ENCODE measurements around the gene DSC3. TPM values are rescaled to one million over a fixed set of nuclear protein-coding genes. Genes with fewer than 3 reads are reported as not detected.

The DSC3 gene
- total RNA-seq, 5 donors from 2014 or later (not counting 1 experiment from before 2014, with no cell fraction given), result 0.18 TPM; not detected in 4

DNA sequence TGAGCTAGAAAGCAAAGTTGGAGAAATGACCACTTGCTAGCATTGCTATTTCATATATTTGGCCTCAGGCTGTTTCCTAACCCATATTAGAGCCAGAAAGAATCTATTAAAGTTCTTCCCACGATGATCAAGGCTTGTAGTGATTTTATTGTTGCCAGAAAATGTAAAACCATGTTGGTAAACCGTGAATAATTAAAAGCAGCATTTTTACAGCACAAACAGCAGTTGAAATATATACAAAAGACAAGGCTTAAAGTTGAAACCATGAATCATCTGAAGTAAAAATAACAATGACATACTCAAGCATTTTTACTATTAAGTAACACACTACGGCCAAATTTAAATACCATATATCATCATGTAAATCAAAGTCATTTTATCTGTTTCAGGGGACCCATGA lies 27.7 kb upstream of the DSC3 start:
- no peaks in the 10 kb centered on the region for H3K4me1 Mint-ChIP-seq
- no peak overlapping the region for H3K4me3 ChIP-seq (ENCODE audit: control insufficient read depth in 1 of 2, extremely low read depth in 1 of 2, low read length in 1 of 2)
- ChIA-PET CTCF (no interaction called here), POLR2A (no interaction called here)
- DNase-seq (no peak), ATAC-seq (replicated peaks in 1 of 4) (no peak)
- H3K9me3 ChIP-seq, result no peaks in the 10 kb centered on the region
- no peaks in the 10 kb centered on the region for H3K36me3 Mint-ChIP-seq
- H3K36me3 ChIP-seq (ENCODE audit: control insufficient read depth in 2 of 2, extremely low read depth in 1 of 2, insufficient read depth in 1 of 2, low read length in 1 of 2), result no peaks in the 10 kb centered on the region
- no peaks in the 10 kb centered on the region for H3K27me3 Mint-ChIP-seq
- H3K4me1 ChIP-seq (ENCODE audit: control insufficient read depth in 1 of 2, extremely low read depth in 1 of 2, insufficient read depth in 2 of 2, low read length in 2 of 2), result no peaks in the 10 kb centered on the region
- H3K27ac Mint-ChIP-seq, result no peak overlapping the region
- H3K9me3 Mint-ChIP-seq, result peaks cover 5 to 9% (median 9%) of the 10 kb centered on the region in 3 donors
- no CpG with 5 or more reads among the region's 3 CpGs for WGBS (ENCODE audit: insufficient coverage)
- no peak overlapping the region for H3K27ac ChIP-seq (ENCODE audit: low read length)
- no peaks in the 10 kb centered on the region for H3K27me3 ChIP-seq (replicated peaks in 1 of 2; ENCODE audit: control insufficient read depth in 2 of 2, extremely low read depth in 1 of 2, insufficient read depth in 2 of 2, low read length in 1 of 2)
- no peak overlapping the region for H3K4me3 Mint-ChIP-seq

DNA sequence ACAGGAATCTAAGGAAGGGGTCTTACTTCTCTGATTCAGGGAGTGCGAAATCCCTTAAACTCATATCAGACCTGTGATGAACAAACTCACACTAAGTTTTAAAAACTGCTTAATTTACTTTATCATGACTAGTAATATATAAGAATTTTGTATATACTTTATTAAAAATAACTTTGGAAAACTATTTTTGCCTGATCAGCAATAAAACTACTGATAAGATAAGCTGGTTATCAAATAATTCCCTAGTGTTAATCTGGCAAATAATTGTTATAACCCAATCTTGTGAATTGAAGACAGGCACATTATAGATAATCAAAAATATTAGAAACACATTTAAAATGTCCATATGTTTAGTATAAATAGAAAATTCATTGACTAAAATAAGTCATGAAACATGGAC lies 23.7 kb upstream of the DSC3 start:
- ATAC-seq (replicated peaks in 1 of 4) (no peak), DNase-seq (no peak)
- H3K4me1 ChIP-seq (ENCODE audit: control insufficient read depth in 1 of 2, extremely low read depth in 1 of 2, insufficient read depth in 2 of 2, low read length in 2 of 2), result no peaks in the 10 kb centered on the region
- no peak overlapping the region for H3K4me3 ChIP-seq (ENCODE audit: control insufficient read depth in 1 of 2, extremely low read depth in 1 of 2, low read length in 1 of 2)
- peaks cover 0 to 10% (median 5%) of the 10 kb centered on the region in 3 donors for H3K9me3 Mint-ChIP-seq
- no peaks in the 10 kb centered on the region for H3K4me1 Mint-ChIP-seq
- H3K27ac ChIP-seq (ENCODE audit: low read length), result no peak overlapping the region
- H3K27me3 ChIP-seq (replicated peaks in 1 of 2; ENCODE audit: control insufficient read depth in 2 of 2, extremely low read depth in 1 of 2, insufficient read depth in 2 of 2, low read length in 1 of 2), result no peaks in the 10 kb centered on the region
- ChIA-PET CTCF (no interaction called here), POLR2A (no interaction called here)
- no peak overlapping the region for H3K27ac Mint-ChIP-seq
- no peaks in the 10 kb centered on the region for H3K36me3 ChIP-seq (ENCODE audit: control insufficient read depth in 2 of 2, extremely low read depth in 1 of 2, insufficient read depth in 1 of 2, low read length in 1 of 2)
- no peaks in the 10 kb centered on the region for H3K36me3 Mint-ChIP-seq
- H3K9me3 ChIP-seq, result no peaks in the 10 kb centered on the region
- H3K27me3 Mint-ChIP-seq, result no peaks in the 10 kb centered on the region
- no CpG with 5 or more reads among the region's 1 CpG for WGBS (ENCODE audit: insufficient coverage)
- H3K4me3 Mint-ChIP-seq, result no peak overlapping the region

GRCh38 chr18:31065036-31065773 lies 22.7 kb upstream of the DSC3 start:
- H3K9me3 ChIP-seq, result no peaks in the 10 kb centered on the region
- ATAC-seq (replicated peaks in 1 of 4), result no peak
- DNase-seq, result no peak
- no peaks in the 10 kb centered on the region for H3K36me3 ChIP-seq (ENCODE audit: control insufficient read depth in 2 of 2, extremely low read depth in 1 of 2, insufficient read depth in 1 of 2, low read length in 1 of 2)
- POLR2A ChIA-PET, result no interaction called here
- no peak overlapping the region for H3K27ac ChIP-seq (ENCODE audit: low read length)
- CTCF ChIA-PET, result no interaction called here
- H3K4me3 ChIP-seq (ENCODE audit: control insufficient read depth in 1 of 2, extremely low read depth in 1 of 2, low read length in 1 of 2), result no peak overlapping the region
- H3K27me3 ChIP-seq (replicated peaks in 1 of 2; ENCODE audit: control insufficient read depth in 2 of 2, extremely low read depth in 1 of 2, insufficient read depth in 2 of 2, low read length in 1 of 2), result no peaks in the 10 kb centered on the region
- 60% methylated on average over 1 of the region's 6 CpGs for WGBS (ENCODE audit: insufficient coverage)
- Mint-ChIP-seq H3K4me1 (no peaks in the 10 kb centered on the region), H3K9me3 (peaks cover 0 to 10% (median 8%) of the 10 kb centered on the region in 3 donors), H3K4me3 (no peak overlapping the region), H3K27me3 (peaks cover 0 to under 1% of the 10 kb centered on the region in 2 donors), H3K27ac (no peak overlapping the region), H3K36me3 (no peaks in the 10 kb centered on the region)
- no peaks in the 10 kb centered on the region for H3K4me1 ChIP-seq (ENCODE audit: control insufficient read depth in 1 of 2, extremely low read depth in 1 of 2, insufficient read depth in 2 of 2, low read length in 2 of 2)

- ChIA-PET CTCF (interaction anchor here in 1 of 2 donors (0.7 kb wide), 1 partner anchor 19 kb away, joined by 3 read pairs; no protein-coding TSS in a partner anchor), POLR2A (no interaction called here)
- H3K27ac Mint-ChIP-seq, result no peak overlapping the region
- no peak for ATAC-seq (replicated peaks in 1 of 4)
- Histone ChIP-seq H3K27ac (ENCODE audit: low read length) (no peak overlapping the region), H3K27me3 (replicated peaks in 1 of 2; ENCODE audit: control insufficient read depth in 2 of 2, extremely low read depth in 1 of 2, insufficient read depth in 2 of 2, low read length in 1 of 2) (no peaks in the 10 kb centered on the region), H3K9me3 (no peaks in the 10 kb centered on the region), H3K36me3 (ENCODE audit: control insufficient read depth in 2 of 2, extremely low read depth in 1 of 2, insufficient read depth in 1 of 2, low read length in 1 of 2) (no peaks in the 10 kb centered on the region), H3K4me3 (ENCODE audit: control insufficient read depth in 1 of 2, extremely low read depth in 1 of 2, low read length in 1 of 2) (no peak overlapping the region), H3K4me1 (ENCODE audit: control insufficient read depth in 1 of 2, extremely low read depth in 1 of 2, insufficient read depth in 2 of 2, low read length in 2 of 2) (no peaks in the 10 kb centered on the region)
- H3K4me3 Mint-ChIP-seq, result no peak overlapping the region
- H3K4me1 Mint-ChIP-seq, result no peaks in the 10 kb centered on the region
- no peak for DNase-seq
- no peaks in the 10 kb centered on the region for H3K36me3 Mint-ChIP-seq
- H3K9me3 Mint-ChIP-seq, result peaks cover 0 to 10% (median 9%) of the 10 kb centered on the region in 3 donors
- peaks cover 0 to 2% of the 10 kb centered on the region in 2 donors for H3K27me3 Mint-ChIP-seq
- WGBS (ENCODE audit: insufficient coverage), result no CpG with 5 or more reads among the region's 1 CpG
Measured at GRCh38 chr18:31064130-31064529, 21.6 kb upstream of the DSC3 start.

DNA sequence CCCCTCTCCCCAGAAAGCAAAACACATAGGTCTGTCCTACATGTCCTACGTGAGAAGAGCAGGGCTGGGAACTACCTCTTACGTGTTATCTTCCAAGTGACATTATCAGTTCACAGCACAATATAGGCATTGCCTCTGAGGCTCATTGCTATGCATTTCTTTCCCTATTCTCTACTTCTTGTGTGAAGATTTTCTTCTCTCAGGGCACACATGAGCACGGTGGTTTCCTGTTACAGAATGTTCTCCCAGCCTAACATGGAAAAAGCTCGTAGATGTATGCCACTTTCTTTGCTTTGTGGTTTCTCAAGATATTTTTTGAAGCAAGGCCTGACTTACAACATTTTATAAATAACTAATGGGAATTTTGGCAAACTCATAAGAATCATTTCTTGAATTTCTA lies 19.4 kb upstream of the DSC3 start:
- no peak overlapping the region for H3K4me3 ChIP-seq (ENCODE audit: control insufficient read depth in 1 of 2, extremely low read depth in 1 of 2, low read length in 1 of 2)
- H3K27ac ChIP-seq (ENCODE audit: low read length), result no peak overlapping the region
- no peak for DNase-seq
- peaks cover 0 to 10% (median 9%) of the 10 kb centered on the region in 3 donors for H3K9me3 Mint-ChIP-seq
- H3K9me3 ChIP-seq, result no peaks in the 10 kb centered on the region
- ChIA-PET POLR2A (no interaction called here), CTCF (no interaction called here)
- no peaks in the 10 kb centered on the region for H3K4me1 Mint-ChIP-seq
- H3K27me3 Mint-ChIP-seq, result peaks cover 0 to 2% of the 10 kb centered on the region in 2 donors
- H3K27me3 ChIP-seq (replicated peaks in 1 of 2; ENCODE audit: control insufficient read depth in 2 of 2, extremely low read depth in 1 of 2, insufficient read depth in 2 of 2, low read length in 1 of 2), result no peaks in the 10 kb centered on the region
- no peak overlapping the region for H3K4me3 Mint-ChIP-seq
- 8% methylated on average over 2 of the region's 4 CpGs for WGBS (ENCODE audit: insufficient coverage)
- no peak overlapping the region for H3K27ac Mint-ChIP-seq
- H3K4me1 ChIP-seq (ENCODE audit: control insufficient read depth in 1 of 2, extremely low read depth in 1 of 2, insufficient read depth in 2 of 2, low read length in 2 of 2), result no peaks in the 10 kb centered on the region
- no peaks in the 10 kb centered on the region for H3K36me3 ChIP-seq (ENCODE audit: control insufficient read depth in 2 of 2, extremely low read depth in 1 of 2, insufficient read depth in 1 of 2, low read length in 1 of 2)
- H3K36me3 Mint-ChIP-seq, result no peaks in the 10 kb centered on the region
- no peak for ATAC-seq (replicated peaks in 1 of 4)

DNA sequence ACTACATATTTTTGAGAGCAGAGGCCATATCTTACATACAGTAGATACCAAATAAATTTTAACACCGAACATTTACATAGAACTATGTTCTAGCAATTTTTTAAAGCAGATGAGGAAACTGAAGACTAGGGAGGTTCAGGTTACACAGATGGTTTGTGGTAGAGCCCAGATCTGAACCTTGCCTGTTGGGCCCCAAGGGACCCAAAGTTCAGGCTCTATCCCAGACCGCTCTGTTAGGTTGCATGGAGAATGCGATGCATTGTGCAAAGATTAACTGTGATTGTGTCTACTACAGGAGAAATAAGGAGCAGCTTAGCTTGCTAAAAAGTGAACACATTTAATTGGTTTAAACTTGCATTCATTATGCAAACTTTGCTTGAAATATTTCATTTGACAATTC lies 16.4 kb upstream of the DSC3 start:
- Mint-ChIP-seq H3K27me3 (peaks cover 0 to 2% of the 10 kb centered on the region in 2 donors), H3K9me3 (peaks cover 3 to 11% (median 5%) of the 10 kb centered on the region in 3 donors), H3K4me1 (no peaks in the 10 kb centered on the region), H3K4me3 (no peak overlapping the region), H3K36me3 (no peaks in the 10 kb centered on the region), H3K27ac (no peak overlapping the region)
- POLR2A ChIA-PET, result no interaction called here
- ATAC-seq (replicated peaks in 1 of 4), result no peak
- CTCF ChIA-PET, result no interaction called here
- DNase-seq, result no peak
- no peak overlapping the region for H3K27ac ChIP-seq (ENCODE audit: low read length)
- H3K9me3 ChIP-seq, result no peaks in the 10 kb centered on the region
- H3K36me3 ChIP-seq (ENCODE audit: control insufficient read depth in 2 of 2, extremely low read depth in 1 of 2, insufficient read depth in 1 of 2, low read length in 1 of 2), result no peaks in the 10 kb centered on the region
- no peaks in the 10 kb centered on the region for H3K27me3 ChIP-seq (replicated peaks in 1 of 2; ENCODE audit: control insufficient read depth in 2 of 2, extremely low read depth in 1 of 2, insufficient read depth in 2 of 2, low read length in 1 of 2)
- 100% methylated on average over 1 of the region's 3 CpGs for WGBS (ENCODE audit: insufficient coverage)
- H3K4me3 ChIP-seq (ENCODE audit: control insufficient read depth in 1 of 2, extremely low read depth in 1 of 2, low read length in 1 of 2), result no peak overlapping the region
- no peaks in the 10 kb centered on the region for H3K4me1 ChIP-seq (ENCODE audit: control insufficient read depth in 1 of 2, extremely low read depth in 1 of 2, insufficient read depth in 2 of 2, low read length in 2 of 2)
